A673 (cell line): Measurements from ENCODE around the gene SF3B4. TPM values are rescaled to one million over a fixed set of nuclear protein-coding genes. Genes with fewer than 3 reads are reported as not detected.

Source experiments
- BruUV-seq: library from RNA; stranded (reverse); fragments of 400-500 nt; replicated peaks from 2 replicates; lab custom pipeline; 2021; lab: Mats Ljungman, UMichigan
- CTCF ChIA-PET: fragments of 300-600 bp; sonication (Branson Sonifier 250); formaldehyde crosslinking; loops from one replicate; lab custom pipeline; 2022; ENCODE audit warnings: antibody characterized with exemption; lab: Charles Lee
- POLR2A ChIA-PET: fragments of 300-600 bp; sonication (Branson Sonifier 250); formaldehyde crosslinking; loops from one replicate; lab custom pipeline; 2022; ENCODE audit warnings: antibody characterized with exemption; ENCODE audit not compliant: low non-redundant PET; lab: Charles Lee
- DNase-seq: peaks from one replicate; pipeline ENCODE4 v3.0.0-alpha.2; 2015; ENCODE audit warnings: low spot score
- H3K27ac ChIP-seq: fragments of 200-600 bp; sonication (generic); 2 replicates; pipeline ENCODE4 v1.5.1; 2016; ENCODE audit warnings: mixed run types, low read depth, mild to moderate bottlenecking, mixed read lengths, antibody characterized with exemption, low read length; ENCODE audit not compliant: poor library complexity, severe bottlenecking
- H3K27me3 ChIP-seq: fragments of 200-600 bp; sonication (generic); replicated peaks from 2 replicates; pipeline ENCODE4 v1.6.1; 2017; ENCODE audit warnings: mixed run types, low read depth, mild to moderate bottlenecking, mixed read lengths, antibody characterized with exemption, low read length; ENCODE audit not compliant: insufficient read depth, poor library complexity
- H3K36me3 ChIP-seq: fragments of 200-600 bp; sonication (generic); 2 replicates; pipeline ENCODE4 v1.6.1; 2016; ENCODE audit warnings: mixed run types, mild to moderate bottlenecking, mixed read lengths, antibody characterized with exemption, low read length; ENCODE audit not compliant: insufficient read depth, poor library complexity, severe bottlenecking
- H3K4me1 ChIP-seq: fragments of 200-600 bp; sonication (generic); 2 replicates; pipeline ENCODE4 v1.6.1; 2017; ENCODE audit warnings: mixed run types, mild to moderate bottlenecking, mixed read lengths, antibody characterized with exemption, low read length; ENCODE audit not compliant: insufficient read depth, poor library complexity, severe bottlenecking
- H3K4me3 ChIP-seq: fragments of 200-600 bp; sonication (generic); 2 replicates; pipeline ENCODE4 v1.5.1; 2016; ENCODE audit warnings: low read depth, mixed run types, mild to moderate bottlenecking, mixed read lengths, low read length; ENCODE audit not compliant: poor library complexity, severe bottlenecking
- H3K9me3 ChIP-seq: fragments of 200-600 bp; sonication (generic); 2 replicates; pipeline ENCODE4 v1.6.1; 2016; ENCODE audit warnings: mixed run types, low read depth, mild to moderate bottlenecking, mixed read lengths, antibody characterized with exemption, low read length; ENCODE audit not compliant: poor library complexity, severe bottlenecking
- EZH2 ChIP-seq: fragments of 200-600 bp; sonication (generic); IDR thresholded peaks from 2 replicates; pipeline ENCODE4 v1.6.1; 2017; ENCODE audit warnings: borderline replicate concordance, low read depth, mild to moderate bottlenecking, mixed read lengths, antibody characterized with exemption, low read length; ENCODE audit not compliant: poor library complexity, severe bottlenecking
- intact Hi-C: fragments of 100-400 bp; cut with micrococcal nuclease; formaldehyde crosslinking; loops from one replicate; pipeline ENCODE4 v1.10.0; 2022; ENCODE audit not compliant: unreplicated experiment
- total RNA-seq: library from RNA; stranded (reverse); gene quantifications from 2 replicates; pipeline ENCODE4 v1.2.3, GENCODE V29; 2021
- TF ChIP-seq, protein P1 (sequence below): fragments of 300-800, 200-600 bp; sonication (generic); conservative IDR thresholded peaks from 2 replicates; pipeline ENCODE4 v1.5.1; 2017; ENCODE audit warnings: low read depth, mild to moderate bottlenecking, antibody characterized with exemption, low read length, moderate library complexity, mixed read lengths

Gene SF3B4
- total RNA-seq, 1 experiment from 2014 or later, result 137 TPM

GRCh38 chr1:149879556-149879955, 48.0 kb downstream of the SF3B4 start:
- TF ChIP-seq, protein P1, sequence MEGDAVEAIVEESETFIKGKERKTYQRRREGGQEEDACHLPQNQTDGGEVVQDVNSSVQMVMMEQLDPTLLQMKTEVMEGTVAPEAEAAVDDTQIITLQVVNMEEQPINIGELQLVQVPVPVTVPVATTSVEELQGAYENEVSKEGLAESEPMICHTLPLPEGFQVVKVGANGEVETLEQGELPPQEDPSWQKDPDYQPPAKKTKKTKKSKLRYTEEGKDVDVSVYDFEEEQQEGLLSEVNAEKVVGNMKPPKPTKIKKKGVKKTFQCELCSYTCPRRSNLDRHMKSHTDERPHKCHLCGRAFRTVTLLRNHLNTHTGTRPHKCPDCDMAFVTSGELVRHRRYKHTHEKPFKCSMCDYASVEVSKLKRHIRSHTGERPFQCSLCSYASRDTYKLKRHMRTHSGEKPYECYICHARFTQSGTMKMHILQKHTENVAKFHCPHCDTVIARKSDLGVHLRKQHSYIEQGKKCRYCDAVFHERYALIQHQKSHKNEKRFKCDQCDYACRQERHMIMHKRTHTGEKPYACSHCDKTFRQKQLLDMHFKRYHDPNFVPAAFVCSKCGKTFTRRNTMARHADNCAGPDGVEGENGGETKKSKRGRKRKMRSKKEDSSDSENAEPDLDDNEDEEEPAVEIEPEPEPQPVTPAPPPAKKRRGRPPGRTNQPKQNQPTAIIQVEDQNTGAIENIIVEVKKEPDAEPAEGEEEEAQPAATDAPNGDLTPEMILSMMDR, result no peak
- no peak for TF ChIP-seq EZH2
- no peaks in the 10 kb centered on the region for H3K9me3 ChIP-seq
- no peaks in the 10 kb centered on the region for H3K36me3 ChIP-seq
- DNase-seq, result no peak
- no peak overlapping the region for H3K27ac ChIP-seq
- H3K27me3 ChIP-seq, result no peaks in the 10 kb centered on the region
- POLR2A ChIA-PET, result no interaction called here
- BruUV-seq, result no TSS peak
- intact Hi-C loops, result no loop called here
- no peaks in the 10 kb centered on the region for H3K4me1 ChIP-seq
- no peak overlapping the region for H3K4me3 ChIP-seq
- CTCF ChIA-PET, result no interaction called here

- ChIA-PET CTCF (no interaction called here), POLR2A (no interaction called here)
- Histone ChIP-seq H3K4me1 (no peaks in the 10 kb centered on the region), H3K27me3 (no peaks in the 10 kb centered on the region), H3K36me3 (no peaks in the 10 kb centered on the region), H3K4me3 (no peak overlapping the region), H3K9me3 (no peaks in the 10 kb centered on the region), H3K27ac (no peak overlapping the region)
- DNase-seq, result no peak
- no peak for TF ChIP-seq EZH2
- TF ChIP-seq, protein P1, result no peak
- intact Hi-C loops, result no loop called here
- BruUV-seq, result no TSS peak
These were observed 50.2 kb downstream of the SF3B4 start for GRCh38 chr1:149877211-149877946.

Other genes with a start within 250 kb of the SF3B4 start
- not detected in 2 replicates for gene FCGR1A, start 145.1 kb downstream of the SF3B4 start, total RNA-seq
- 15.7 and 18.8 TPM in 2 replicates for gene BOLA1, start 28.2 kb downstream of the SF3B4 start, total RNA-seq
- 33.1 and 35.4 TPM in 2 replicates for gene SV2A, start 10.0 kb downstream of the SF3B4 start, total RNA-seq
- gene MTMR11, start 9.1 kb upstream of the SF3B4 start, total RNA-seq, result 5.6 and 6.5 TPM in 2 replicates
- gene OTUD7B, start 82.9 kb upstream of the SF3B4 start, total RNA-seq, result 19.0 and 20.9 TPM in 2 replicates
- gene VPS45, start 140.0 kb upstream of the SF3B4 start, total RNA-seq, result 50.3 and 51.3 TPM in 2 replicates
- 67.2 and 73.1 TPM in 2 replicates for gene PLEKHO1, start 222.1 kb upstream of the SF3B4 start, total RNA-seq